Heart left ventricle (tissue), 13 donors: ENCODE results near the gene CXCL1.

Source experiments
- CTCF ChIP-seq, 12 donors: fragments of 200-600 bp; sonication (generic) in 4 of 12; IDR thresholded peaks; one replicate each; pipeline versions ENCODE4 v1.5.0 to v1.8.0; 2018 to 2022; ENCODE audit warnings: antibody characterized with exemption in 12 of 12, mild to moderate bottlenecking in 5 of 12
- POLR2A ChIP-seq, 2 donors: fragments of 450-650 bp; IDR thresholded peaks; one replicate each; pipeline ENCODE4 v1.6.1; 2017; ENCODE audit warnings: antibody characterized with exemption in 2 of 2, mild to moderate bottlenecking in 2 of 2, moderate library complexity in 2 of 2
- donor health status: ischemic (EF 13 %, LVEDD 7.1; RV severe dilation, severe dysfunction).
- donor health status: DM: no; HTN: yes; CAD: no.
- donor health status: DM: no; HTN: no; CAD: no.
- donor health status: ischemic (EF 25% LVEDD 6.9; RV normal size, moderate dysfunction).
- donor health status: ischemic (EF 25% LVEDD 5.7; RV mildly dilated, moderate dysfunction).
- donor health status: ischemic (EF 35%, LVEDD 5.7; RV mildly dilated, moderate dysfunction).
- donor health status: nonischemic (EF 11% LVEDD 7.7; RV severe dilation, severe dysfunction).
- donor health status: DM: yes; HTN: yes; CAD: no.
- donor health status: PGD.
- donor health status: ischemic (EF 29% LVEDD 5.4; RV normal size, mild dysfunction).
- donor health status: nonischemic (EF 23%, LVEDD 6.1; RV moderate dilation, normal function).

- TF ChIP-seq CTCF (IDR thresholded peaks at IDR 0.05), result no peak
- no peak for TF ChIP-seq POLR2A (IDR thresholded peaks at IDR 0.05)
Observed at GRCh38 chr4:73832651-73833237, 36.4 kb upstream of the CXCL1 start.
